SU-DHL-6 (cell line): ENCODE data around the gene ITGB5.

ENCODE experiments used
- H2AFZ ChIP-seq: fragments of 200-600 bp; sonication (generic); 2 replicates; pipeline ENCODE4 v1.6.1; 2014; ENCODE audit warnings: low read depth, mild to moderate bottlenecking, moderate library complexity, mixed read lengths, antibody characterized with exemption, low read length; ENCODE audit not compliant: severe bottlenecking
- H3F3A ChIP-seq: fragments of 200-600 bp; shearing (Covaris generic); 2 replicates; pipeline ENCODE4 v1.6.0; 2016; ENCODE audit warnings: antibody characterized with exemption, mild to moderate bottlenecking; ENCODE audit not compliant: insufficient read depth
- H3K27ac ChIP-seq: fragments of 200-600 bp; sonication (generic); 2 replicates; pipeline ENCODE4 v1.5.1; 2016; ENCODE audit warnings: low read depth, mild to moderate bottlenecking, low read length, moderate library complexity, mixed read lengths
- H3K27me3 ChIP-seq: fragments of 200-600 bp; sonication (generic), shearing (Covaris generic); 2 replicates; pipeline ENCODE4 v1.6.0; 2014; ENCODE audit warnings: mild to moderate bottlenecking, low read length
- H3K36me3 ChIP-seq: fragments of 200-600 bp; sonication (generic); 2 replicates; pipeline ENCODE4 v1.6.1; 2014; ENCODE audit warnings: mild to moderate bottlenecking, low read length, mixed read lengths
- H3K4me2 ChIP-seq: fragments of 300-600, 200-600 bp; shearing (Covaris generic), sonication (generic); 2 replicates; pipeline ENCODE4 v1.6.0; 2014; ENCODE audit warnings: low read length, low read depth, mild to moderate bottlenecking; ENCODE audit not compliant: poor library complexity, severe bottlenecking
- H3K4me3 ChIP-seq: fragments of 200-600 bp; sonication (generic); 2 replicates; pipeline ENCODE4 v1.5.1; 2014; ENCODE audit warnings: antibody characterized with exemption, low read length, mild to moderate bottlenecking, mixed read lengths; ENCODE audit not compliant: insufficient read depth, poor library complexity, severe bottlenecking
- H3K79me2 ChIP-seq: fragments of 200-600 bp; sonication (generic); 2 replicates; pipeline ENCODE4 v1.6.1; 2014; ENCODE audit warnings: mild to moderate bottlenecking, low read length, moderate library complexity; ENCODE audit not compliant: insufficient read depth
- H3K9ac ChIP-seq: fragments of 200-600 bp; sonication (generic); 2 replicates; pipeline ENCODE4 v1.7.0; 2014; ENCODE audit warnings: mild to moderate bottlenecking, low read length
- H3K9me2 ChIP-seq: fragments of 200-600 bp; sonication (generic); replicated peaks from 2 replicates; pipeline ENCODE4 v1.6.1; 2014; ENCODE audit warnings: low read length; ENCODE audit not compliant: insufficient read depth
- H3K9me3 ChIP-seq: fragments of 200-600 bp; sonication (generic); 2 replicates; pipeline ENCODE4 v1.6.1; 2014; ENCODE audit warnings: low read length, mixed read lengths; ENCODE audit not compliant: insufficient read depth
- H4K20me1 ChIP-seq: fragments of 200-600 bp; sonication (generic); 2 replicates; pipeline ENCODE4 v1.6.1; 2014; ENCODE audit warnings: low read depth, mild to moderate bottlenecking, antibody characterized with exemption, low read length, moderate library complexity, mixed read lengths
- CTCF ChIP-seq: fragments of 200-600 bp; sonication (generic); IDR thresholded peaks from one replicate; pipeline ENCODE4 v1.5.1; 2017; ENCODE audit warnings: antibody characterized with exemption, mild to moderate bottlenecking, low read length, moderate library complexity; ENCODE audit not compliant: insufficient read depth, poor library complexity, severe bottlenecking
- EZH2phosphoT487 ChIP-seq: fragments of 200-600 bp; sonication (generic), shearing (Covaris generic); conservative IDR thresholded peaks from 2 replicates; pipeline ENCODE4 v1.6.1; 2018; ENCODE audit warnings: mild to moderate bottlenecking, antibody characterized with exemption, low read length, moderate library complexity, mixed read lengths

The ITGB5 gene

GRCh38 chr3:124731760-124732159 lies 155.4 kb downstream of the ITGB5 start:
- H3K9me3 ChIP-seq = no peaks in the 10 kb centered on the region
- TF ChIP-seq CTCF (no peak), EZH2phosphoT487 (no peak)
- no peaks in the 10 kb centered on the region for H3F3A ChIP-seq
- 0 out of 2 replicates have a peak overlapping the region, but pooled peaks have one; percentile 5 for H3K9ac ChIP-seq
- no peaks in the 10 kb centered on the region for H3K9me2 ChIP-seq
- peak overlapping the region; percentile 69 for H3K4me2 ChIP-seq
- H2AFZ ChIP-seq = no peak overlapping the region
- peak overlapping the region; percentile 4 for H3K4me3 ChIP-seq
- no peaks in the 10 kb centered on the region for H3K27me3 ChIP-seq
- H3K36me3 ChIP-seq = peaks cover 9% of the 10 kb centered on the region; the same call in 1 of the 2 replicates
- H3K27ac ChIP-seq = no peak overlapping the region
- H3K79me2 ChIP-seq = peaks cover 44% of the 10 kb centered on the region
- peaks cover 9% of the 10 kb centered on the region; the same call in 1 of the 2 replicates for H4K20me1 ChIP-seq

GRCh38 chr3:124730941-124731297 lies 156.2 kb downstream of the ITGB5 start:
- no peaks in the 10 kb centered on the region for H3K9me2 ChIP-seq
- H3K79me2 ChIP-seq = peaks cover 44% of the 10 kb centered on the region
- no peaks in the 10 kb centered on the region for H3F3A ChIP-seq
- TF ChIP-seq CTCF = no peak
- no peak for TF ChIP-seq EZH2phosphoT487
- H4K20me1 ChIP-seq = peaks cover 9% of the 10 kb centered on the region; the same call in 1 of the 2 replicates
- peak overlapping the region; percentile 92 for H3K4me3 ChIP-seq
- H3K27ac ChIP-seq = no peak overlapping the region
- no peaks in the 10 kb centered on the region for H3K9me3 ChIP-seq
- H3K27me3 ChIP-seq = no peaks in the 10 kb centered on the region
- H3K9ac ChIP-seq = peak overlapping the region; percentile 86
- peak overlapping the region; percentile 69 for H3K4me2 ChIP-seq
- peaks cover 7% of the 10 kb centered on the region; the same call in 1 of the 2 replicates for H3K36me3 ChIP-seq
- H2AFZ ChIP-seq = peak overlapping the region; percentile 88

- H3F3A ChIP-seq = no peaks in the 10 kb centered on the region
- H3K79me2 ChIP-seq = peaks cover 44% of the 10 kb centered on the region
- peak within 1 kb of the TSS; percentile 86 for H3K9ac ChIP-seq
Measured at GRCh38 chr3:124730129-124730940, 156.8 kb downstream of the ITGB5 start, which contains the start of gene UMPS. TSS of gene UMPS (plus strand) at chr3:124730452. CDS start at chr3:124730472, 20 bp downstream.

More at GRCh38 chr3:124730129-124730940, 156.8 kb downstream of the ITGB5 start, which contains the start of gene UMPS:
- H3K36me3 ChIP-seq = peaks cover 7% of the 10 kb centered on the region; the same call in 1 of the 2 replicates
- peak within 1 kb of the TSS; percentile 88 for H2AFZ ChIP-seq
- no peaks in the 10 kb centered on the region for H3K9me3 ChIP-seq
- no peak for TF ChIP-seq CTCF
- no peak for TF ChIP-seq EZH2phosphoT487
- H3K9me2 ChIP-seq = no peaks in the 10 kb centered on the region
- H3K4me2 ChIP-seq = peak within 1 kb of the TSS; percentile 69
- peak within 1 kb of the TSS; percentile 36 for H3K27ac ChIP-seq
- no peaks in the 10 kb centered on the region for H3K27me3 ChIP-seq
- H3K4me3 ChIP-seq = peak within 1 kb of the TSS; percentile 92
- peaks cover 9% of the 10 kb centered on the region; the same call in 1 of the 2 replicates for H4K20me1 ChIP-seq
